ENCODE measurements around the gene GKN1. TPM values are rescaled to one million over a fixed set of nuclear protein-coding genes. Genes with fewer than 3 reads are reported as not detected.
A peak's percentile ranks its signal among the peaks of the same experiment; 100 is the strongest.

The GKN1 gene
- total and polyA plus RNA-seq, 4 donors = 0.15 TPM; not detected in 3

- H3K9ac ChIP-seq (ENCODE audit: insufficient read depth in 1 of 2, low read length in 2 of 2) = no peak overlapping the region
- no peaks in the 10 kb centered on the region for H3K36me3 ChIP-seq (ENCODE audit: control insufficient read depth in 4 of 4, insufficient read depth in 4 of 4, low read length in 4 of 4)
- no peaks in the 10 kb centered on the region for H3K27me3 ChIP-seq (ENCODE audit: control insufficient read depth in 3 of 3, insufficient read depth in 3 of 3, low read length in 2 of 3)
- H3K9me3 ChIP-seq (ENCODE audit: control insufficient read depth in 4 of 4, insufficient read depth in 3 of 4, low read length in 3 of 4) = peaks cover 0 to 5% (median 0%) of the 10 kb centered on the region in 4 donors
- DNase-seq = no peak
- no peak overlapping the region for H3K27ac ChIP-seq (ENCODE audit: low read depth in 1 of 2, low read length in 1 of 2)
- no peak for TF ChIP-seq CTCF (IDR thresholded peaks at IDR 0.05; ENCODE audit: control extremely low read depth, extremely low read depth)
- no peak overlapping the region for H3K4me3 ChIP-seq
- ATAC-seq (ENCODE audit: insufficient read depth, low FRiP score) = no peak
- peaks cover 0 to 2% (median 0%) of the 10 kb centered on the region in 5 donors for H3K4me1 ChIP-seq (ENCODE audit: control insufficient read depth in 5 of 5, insufficient read depth in 5 of 5, low read length in 5 of 5)
These were observed 23.0 kb downstream of the GKN1 start for GRCh38 chr2:68997401-68997800.

GRCh38 chr2:69001879-69002278 is 27.4 kb downstream of the GKN1 start:
- DNase-seq (no peak), ATAC-seq (ENCODE audit: insufficient read depth, low FRiP score) (no peak)
- peaks cover 0 to 5% (median 0%) of the 10 kb centered on the region in 4 donors for H3K9me3 ChIP-seq (ENCODE audit: control insufficient read depth in 4 of 4, insufficient read depth in 3 of 4, low read length in 3 of 4)
- no peak for TF ChIP-seq CTCF (IDR thresholded peaks at IDR 0.05; ENCODE audit: control extremely low read depth, extremely low read depth)
- H3K36me3 ChIP-seq (ENCODE audit: control insufficient read depth in 4 of 4, insufficient read depth in 4 of 4, low read length in 4 of 4) = no peaks in the 10 kb centered on the region
- H3K4me3 ChIP-seq = no peak overlapping the region
- H3K9ac ChIP-seq (ENCODE audit: insufficient read depth in 1 of 2, low read length in 2 of 2) = no peak overlapping the region
- H3K27me3 ChIP-seq (ENCODE audit: control insufficient read depth in 3 of 3, insufficient read depth in 3 of 3, low read length in 2 of 3) = no peaks in the 10 kb centered on the region
- peaks cover 0 to 4% (median 0%) of the 10 kb centered on the region in 5 donors for H3K4me1 ChIP-seq (ENCODE audit: control insufficient read depth in 5 of 5, insufficient read depth in 5 of 5, low read length in 5 of 5)
- H3K27ac ChIP-seq (ENCODE audit: low read depth in 1 of 2, low read length in 1 of 2) = no peak overlapping the region

GRCh38 chr2:69003731-69004130 is 29.3 kb downstream of the GKN1 start:
- 90 to 96% methylated on average over 2 of the region's 2 CpGs for WGBS, 2 donors
- no peak for TF ChIP-seq CTCF (IDR thresholded peaks at IDR 0.05; ENCODE audit: control extremely low read depth, extremely low read depth)
- Histone ChIP-seq H3K27ac (ENCODE audit: low read depth in 1 of 2, low read length in 1 of 2) (no peak overlapping the region), H3K36me3 (ENCODE audit: control insufficient read depth in 4 of 4, insufficient read depth in 4 of 4, low read length in 4 of 4) (no peaks in the 10 kb centered on the region), H3K9ac (ENCODE audit: insufficient read depth in 1 of 2, low read length in 2 of 2) (no peak overlapping the region), H3K4me3 (no peak overlapping the region), H3K4me1 (ENCODE audit: control insufficient read depth in 5 of 5, insufficient read depth in 5 of 5, low read length in 5 of 5) (peaks cover 0 to 4% (median 0%) of the 10 kb centered on the region in 5 donors), H3K27me3 (ENCODE audit: control insufficient read depth in 3 of 3, insufficient read depth in 3 of 3, low read length in 2 of 3) (no peaks in the 10 kb centered on the region), H3K9me3 (ENCODE audit: control insufficient read depth in 4 of 4, insufficient read depth in 3 of 4, low read length in 3 of 4) (peaks cover 0 to 5% (median 0%) of the 10 kb centered on the region in 4 donors)
- DNase-seq (no peak), ATAC-seq (ENCODE audit: insufficient read depth, low FRiP score) (no peak)

- Histone ChIP-seq H3K4me3 (no peak overlapping the region), H3K9ac (ENCODE audit: insufficient read depth in 1 of 2, low read length in 2 of 2) (no peak overlapping the region), H3K27me3 (ENCODE audit: control insufficient read depth in 3 of 3, insufficient read depth in 3 of 3, low read length in 2 of 3) (no peaks in the 10 kb centered on the region), H3K9me3 (ENCODE audit: control insufficient read depth in 4 of 4, insufficient read depth in 3 of 4, low read length in 3 of 4) (no peaks in the 10 kb centered on the region), H3K27ac (ENCODE audit: low read depth in 1 of 2, low read length in 1 of 2) (no peak overlapping the region), H3K36me3 (ENCODE audit: control insufficient read depth in 4 of 4, insufficient read depth in 4 of 4, low read length in 4 of 4) (no peaks in the 10 kb centered on the region), H3K4me1 (ENCODE audit: control insufficient read depth in 5 of 5, insufficient read depth in 5 of 5, low read length in 5 of 5) (peaks cover 0 to 4% (median 0%) of the 10 kb centered on the region in 5 donors)
- TF ChIP-seq CTCF (IDR thresholded peaks at IDR 0.05; ENCODE audit: control extremely low read depth, extremely low read depth) = no peak
- ATAC-seq (ENCODE audit: insufficient read depth, low FRiP score) (no peak), DNase-seq (peak in 1 of 3 donors; percentile 54)
These were observed 32.7 kb downstream of the GKN1 start for GRCh38 chr2:69007169-69007568.

Measured in lung (tissue), 12 donors.